Right lobe of liver (tissue), 4 donors: ENCODE measurements around the gene CDK14.

Experiments used
- CTCF ChIP-seq, 4 donors: fragments of 200-600 bp in 3 of 4; fragments of 450-650 bp in 1 of 4; IDR thresholded peaks; one replicate each; pipeline versions ENCODE4 v1.5.1 to v1.8.0; 2016 to 2022; ENCODE audit warnings: antibody characterized with exemption in 4 of 4, mild to moderate bottlenecking in 2 of 4
- POLR2A ChIP-seq: fragments of 450-650 bp; IDR thresholded peaks from one replicate; pipeline ENCODE4 v1.6.1; 2017; ENCODE audit warnings: antibody characterized with exemption, mild to moderate bottlenecking
- donor health status: DM: no; HTN: no; CAD: no.
- donor health status: DM: no; HTN: no; CAD: no.
- donor health status: DM: no; HTN: yes; CAD: no.

DNA sequence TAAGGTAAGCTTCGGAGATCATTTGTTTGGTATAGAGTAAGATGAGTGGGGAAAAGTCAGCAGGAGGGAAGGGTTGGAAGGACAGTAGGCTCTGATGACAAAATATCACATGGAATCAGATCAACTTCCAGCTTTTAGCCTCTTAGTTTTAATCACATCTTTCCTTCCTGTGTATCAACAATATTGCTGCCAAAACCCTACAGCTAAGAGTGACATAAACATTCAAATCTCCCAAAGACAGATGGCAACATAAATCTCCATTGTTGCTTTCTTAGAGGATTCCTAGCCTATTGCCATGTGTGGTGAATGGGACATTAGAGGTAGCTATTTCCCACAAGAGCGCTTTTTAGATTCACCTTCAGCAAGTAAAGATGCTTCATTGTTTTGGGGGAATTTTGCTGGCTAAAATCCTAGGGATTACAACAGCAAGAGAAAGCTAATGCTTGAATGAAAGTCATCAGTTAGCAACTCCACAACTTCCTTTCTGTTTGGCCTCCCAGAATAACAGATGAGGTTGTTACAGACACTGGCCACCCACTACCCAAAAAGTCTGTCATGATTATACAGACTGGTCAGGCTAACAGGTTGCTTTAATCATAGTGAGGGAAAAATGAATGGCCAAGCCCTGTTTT, 632.9 kb downstream of the CDK14 start:
- TF ChIP-seq CTCF (IDR thresholded peaks at IDR 0.05), result no peak
- TF ChIP-seq POLR2A, result no peak
